ENCODE measurements around the gene ANAPC1.
"Not testable (repeated sequence)": the region's sequence is repeated elsewhere in the genome, so short reads cannot be mapped to it uniquely, and the experiment has no call there.

ANAPC1 gene

GRCh38 chr2:111747410-111748115 lies 136.4 kb downstream of the ANAPC1 start:
- H3K9me2 ChIP-seq (replicated peaks; ENCODE audit: insufficient read depth, low read length); H3K9ac ChIP-seq (ENCODE audit: low read length); H3K4me2 ChIP-seq (ENCODE audit: low read depth, low read length); H4K20me1 ChIP-seq (ENCODE audit: insufficient read depth, low read length); H3K4me1 ChIP-seq (ENCODE audit: low read length); H3K4me3 ChIP-seq (ENCODE audit: low read length); H3K36me3 ChIP-seq (replicated peaks; ENCODE audit: insufficient read depth, low read length); H3K79me2 ChIP-seq (ENCODE audit: low read length); H3F3A ChIP-seq (ENCODE audit: insufficient read depth, low read length); H3K27me3 ChIP-seq (replicated peaks; ENCODE audit: insufficient read depth, low read length); H3K27ac ChIP-seq (ENCODE audit: low read length); H2AFZ ChIP-seq (ENCODE audit: low read length); H3K9me3 ChIP-seq (replicated peaks; ENCODE audit: insufficient read depth, low read length): not testable (repeated sequence)
- TF ChIP-seq CTCF (IDR thresholded peaks at IDR 0.05; ENCODE audit: low read length), result peak; percentile 39
- peak; percentile 7 for DNase-seq

GRCh38 chr2:111744751-111745150 lies 139.2 kb downstream of the ANAPC1 start:
- not testable (repeated sequence) for H3K27ac ChIP-seq (ENCODE audit: low read length); H3F3A ChIP-seq (ENCODE audit: insufficient read depth, low read length)

GRCh38 chr2:111741517-111741916 lies 142.5 kb downstream of the ANAPC1 start:
- H3K27me3 ChIP-seq (replicated peaks; ENCODE audit: insufficient read depth, low read length); H3K4me2 ChIP-seq (ENCODE audit: low read depth, low read length); H3K4me3 ChIP-seq (ENCODE audit: low read length); H2AFZ ChIP-seq (ENCODE audit: low read length); H4K20me1 ChIP-seq (ENCODE audit: insufficient read depth, low read length); H3K79me2 ChIP-seq (ENCODE audit: low read length); H3K27ac ChIP-seq (ENCODE audit: low read length); H3K9ac ChIP-seq (ENCODE audit: low read length); H3K9me3 ChIP-seq (replicated peaks; ENCODE audit: insufficient read depth, low read length); H3K4me1 ChIP-seq (ENCODE audit: low read length); H3K36me3 ChIP-seq (replicated peaks; ENCODE audit: insufficient read depth, low read length); H3K9me2 ChIP-seq (replicated peaks; ENCODE audit: insufficient read depth, low read length); H3F3A ChIP-seq (ENCODE audit: insufficient read depth, low read length); DNase-seq: not testable (repeated sequence)

More at GRCh38 chr2:111744751-111745150, 139.2 kb downstream of the ANAPC1 start:
- H3K4me1 ChIP-seq (ENCODE audit: low read length); H3K4me2 ChIP-seq (ENCODE audit: low read depth, low read length); H3K9me2 ChIP-seq (replicated peaks; ENCODE audit: insufficient read depth, low read length); H2AFZ ChIP-seq (ENCODE audit: low read length); H4K20me1 ChIP-seq (ENCODE audit: insufficient read depth, low read length); H3K79me2 ChIP-seq (ENCODE audit: low read length); H3K9ac ChIP-seq (ENCODE audit: low read length); H3K27me3 ChIP-seq (replicated peaks; ENCODE audit: insufficient read depth, low read length); DNase-seq; H3K9me3 ChIP-seq (replicated peaks; ENCODE audit: insufficient read depth, low read length); H3K36me3 ChIP-seq (replicated peaks; ENCODE audit: insufficient read depth, low read length); H3K4me3 ChIP-seq (ENCODE audit: low read length): not testable (repeated sequence)

GRCh38 chr2:111735838-111736721 lies 147.9 kb downstream of the ANAPC1 start:
- H3F3A ChIP-seq (ENCODE audit: insufficient read depth, low read length); H3K9me2 ChIP-seq (replicated peaks; ENCODE audit: insufficient read depth, low read length); H4K20me1 ChIP-seq (ENCODE audit: insufficient read depth, low read length); H3K4me3 ChIP-seq (ENCODE audit: low read length); H3K27me3 ChIP-seq (replicated peaks; ENCODE audit: insufficient read depth, low read length); H2AFZ ChIP-seq (ENCODE audit: low read length); H3K4me1 ChIP-seq (ENCODE audit: low read length); H3K9me3 ChIP-seq (replicated peaks; ENCODE audit: insufficient read depth, low read length); H3K36me3 ChIP-seq (replicated peaks; ENCODE audit: insufficient read depth, low read length); H3K4me2 ChIP-seq (ENCODE audit: low read depth, low read length); H3K79me2 ChIP-seq (ENCODE audit: low read length); H3K9ac ChIP-seq (ENCODE audit: low read length); H3K27ac ChIP-seq (ENCODE audit: low read length): not testable (repeated sequence)
- peak; percentile 6 for DNase-seq
- peak; percentile 41 for TF ChIP-seq CTCF (IDR thresholded peaks at IDR 0.05; ENCODE audit: low read length)

- H3K4me2 ChIP-seq (ENCODE audit: low read depth, low read length); H3K9me3 ChIP-seq (replicated peaks; ENCODE audit: insufficient read depth, low read length); H3K79me2 ChIP-seq (ENCODE audit: low read length); H4K20me1 ChIP-seq (ENCODE audit: insufficient read depth, low read length); H3K27ac ChIP-seq (ENCODE audit: low read length); DNase-seq; H3K36me3 ChIP-seq (replicated peaks; ENCODE audit: insufficient read depth, low read length); H3F3A ChIP-seq (ENCODE audit: insufficient read depth, low read length); H3K9me2 ChIP-seq (replicated peaks; ENCODE audit: insufficient read depth, low read length); H2AFZ ChIP-seq (ENCODE audit: low read length); H3K27me3 ChIP-seq (replicated peaks; ENCODE audit: insufficient read depth, low read length); H3K4me1 ChIP-seq (ENCODE audit: low read length); H3K9ac ChIP-seq (ENCODE audit: low read length); H3K4me3 ChIP-seq (ENCODE audit: low read length): not testable (repeated sequence)
These were observed 148.6 kb downstream of the ANAPC1 start for GRCh38 chr2:111735420-111735819.

GRCh38 chr2:111729812-111730458 lies 154.1 kb downstream of the ANAPC1 start:
- not testable (repeated sequence) for H3K27me3 ChIP-seq (replicated peaks; ENCODE audit: insufficient read depth, low read length); H3K9me2 ChIP-seq (replicated peaks; ENCODE audit: insufficient read depth, low read length); H3K4me2 ChIP-seq (ENCODE audit: low read depth, low read length); H3K27ac ChIP-seq (ENCODE audit: low read length); H2AFZ ChIP-seq (ENCODE audit: low read length); H3K4me3 ChIP-seq (ENCODE audit: low read length); DNase-seq; H3K9me3 ChIP-seq (replicated peaks; ENCODE audit: insufficient read depth, low read length); H3K9ac ChIP-seq (ENCODE audit: low read length); H4K20me1 ChIP-seq (ENCODE audit: insufficient read depth, low read length); H3K36me3 ChIP-seq (replicated peaks; ENCODE audit: insufficient read depth, low read length); H3K79me2 ChIP-seq (ENCODE audit: low read length); H3K4me1 ChIP-seq (ENCODE audit: low read length); H3F3A ChIP-seq (ENCODE audit: insufficient read depth, low read length)

All from MM.1S (cell line).